GM23248 (cell line): Measurements from ENCODE around the gene SIGLEC1. TPM values are rescaled to one million over a fixed set of nuclear protein-coding genes. Genes with fewer than 3 reads are reported as not detected.
A peak's percentile ranks its signal among the peaks of the same experiment; 100 is the strongest.

Experiments used
- DNase-seq: peaks from one replicate; pipeline ENCODE4 v3.0.0-alpha.2; 2015
- H2AFZ ChIP-seq: fragments of 200-600 bp; sonication (generic); 2 replicates; pipeline ENCODE4 v1.6.1; 2016; ENCODE audit warnings: antibody characterized with exemption
- H3F3A ChIP-seq: fragments of 200-600 bp; sonication (generic); 2 replicates; pipeline ENCODE4 v1.6.1; 2016; ENCODE audit warnings: mild to moderate bottlenecking, antibody characterized with exemption, mixed run types; ENCODE audit not compliant: insufficient read depth
- H3K27ac ChIP-seq: fragments of 200-600 bp; sonication (generic); 2 replicates; pipeline ENCODE4 v1.5.1; 2016; ENCODE audit warnings: mild to moderate bottlenecking
- H3K27me3 ChIP-seq: fragments of 200-600 bp; sonication (generic); replicated peaks from 2 replicates; pipeline ENCODE4 v1.6.1; 2016; ENCODE audit warnings: mild to moderate bottlenecking; ENCODE audit not compliant: insufficient read depth
- H3K36me3 ChIP-seq: fragments of 200-600 bp; sonication (generic); 2 replicates; pipeline ENCODE4 v1.6.1; 2016; ENCODE audit warnings: low read depth, mild to moderate bottlenecking
- H3K4me1 ChIP-seq: fragments of 200-600 bp; sonication (generic); 2 replicates; pipeline ENCODE4 v1.6.1; 2016; ENCODE audit warnings: mild to moderate bottlenecking; ENCODE audit not compliant: insufficient read depth
- H3K4me2 ChIP-seq: fragments of 200-600 bp; sonication (generic); one replicate; pipeline ENCODE4 v1.6.1; 2016; ENCODE audit warnings: mild to moderate bottlenecking; ENCODE audit not compliant: unreplicated experiment
- H3K4me3 ChIP-seq: fragments of 200-600 bp; sonication (generic); 2 replicates; pipeline ENCODE4 v1.5.1; 2016; ENCODE audit warnings: mild to moderate bottlenecking
- H3K79me2 ChIP-seq: fragments of 200-600 bp; sonication (generic); 2 replicates; pipeline ENCODE4 v1.6.1; 2016; ENCODE audit warnings: mild to moderate bottlenecking; ENCODE audit not compliant: insufficient read depth
- H3K9ac ChIP-seq: fragments of 200-600 bp; sonication (generic); 2 replicates; pipeline ENCODE4 v1.6.1; 2016; ENCODE audit warnings: mild to moderate bottlenecking
- H3K9me2 ChIP-seq: fragments of 200-600 bp; sonication (generic); 2 replicates; pipeline ENCODE4 v1.6.1; 2016; ENCODE audit warnings: mixed run types, mild to moderate bottlenecking, moderate library complexity; ENCODE audit not compliant: insufficient read depth
- H3K9me3 ChIP-seq: fragments of 200-600 bp; sonication (generic); one replicate; pipeline ENCODE4 v1.6.1; 2017; ENCODE audit warnings: low read depth
- H4K20me1 ChIP-seq: fragments of 200-600 bp; sonication (generic); 2 replicates; pipeline ENCODE4 v1.6.0; 2016; ENCODE audit not compliant: insufficient read depth
- EZH2 ChIP-seq: fragments of 200-600 bp; sonication (generic); IDR thresholded peaks from 2 replicates; pipeline ENCODE4 v1.6.1; 2018; ENCODE audit warnings: antibody characterized with exemption, mild to moderate bottlenecking; ENCODE audit not compliant: insufficient read depth, poor library complexity, severe bottlenecking
- EZH2phosphoT487 ChIP-seq: fragments of 200-600 bp; sonication (generic); IDR thresholded peaks from 2 replicates; pipeline ENCODE4 v1.6.1; 2018; ENCODE audit warnings: antibody characterized with exemption, moderate library complexity, mild to moderate bottlenecking, low read depth; ENCODE audit not compliant: insufficient read depth
- WGBS, 2 experiments: methylation state at CpG; one replicate each; pipeline ENCODE4 v1.1.6; 2015 to 2017; ENCODE audit warnings: low lambda C conversion rate in 2 of 2, low coverage in 1 of 2; ENCODE audit errors: missing lambda C conversion rate in 2 of 2; 5-methylcytosine and 5-hydroxymethylcytosine counted together
- in situ Hi-C: fragments of 300-500 bp; cut with MboI; formaldehyde crosslinking; loops from 2 replicates; pipeline ENCODE4 v1.15.0; 2020
- polyA plus RNA-seq: library from polyadenylated mRNA; unstranded; fragments of >200 nt; fragmentation: Nextera tagmentation; extraction: Ambion mirVana; gene quantifications from 2 replicates; pipeline ENCODE4 v1.2.1, GENCODE V29; 2016
- total RNA-seq: library from RNA; depleted of rRNA; stranded (reverse); fragments of >200 nt; shearing (Covaris generic); gene quantifications from 2 replicates; pipeline ENCODE4 v1.2.3, GENCODE V29; 2014

The SIGLEC1 gene
- total and polyA plus RNA-seq, 2 experiments from 2014 or later, result not detected

- DNase-seq, result no peak
- H3K9ac ChIP-seq, result no peak overlapping the region
- in situ Hi-C loops, result no loop called here
- H3K4me2 ChIP-seq, result no peak overlapping the region
- no peaks in the 10 kb centered on the region for H4K20me1 ChIP-seq
- H3K4me1 ChIP-seq, result peaks cover 17% of the 10 kb centered on the region
- no peak overlapping the region for H3K4me3 ChIP-seq
- no peaks in the 10 kb centered on the region for H3K9me2 ChIP-seq
- TF ChIP-seq EZH2phosphoT487, result no peak
- H3K27me3 ChIP-seq, result no peaks in the 10 kb centered on the region
- no peaks in the 10 kb centered on the region for H3K79me2 ChIP-seq
- 77 to 83% methylated on average over 3 of the region's 3 CpGs for WGBS, 2 experiments
- H2AFZ ChIP-seq, result no peak overlapping the region
- no peaks in the 10 kb centered on the region for H3K9me3 ChIP-seq
- no peaks in the 10 kb centered on the region for H3K36me3 ChIP-seq
- peaks cover 10% of the 10 kb centered on the region for H3F3A ChIP-seq
- H3K27ac ChIP-seq, result no peak overlapping the region
Measured at GRCh38 chr20:3690413-3690812, 22.0 kb downstream of the SIGLEC1 start.

GRCh38 chr20:3689978-3690377 lies 22.4 kb downstream of the SIGLEC1 start:
- Histone ChIP-seq H3K4me2 (no peak overlapping the region), H3K27ac (no peak overlapping the region), H3F3A (peaks cover 10% of the 10 kb centered on the region), H2AFZ (no peak overlapping the region), H3K27me3 (no peaks in the 10 kb centered on the region), H3K4me1 (peaks cover 17% of the 10 kb centered on the region), H3K9me2 (no peaks in the 10 kb centered on the region), H4K20me1 (no peaks in the 10 kb centered on the region), H3K79me2 (no peaks in the 10 kb centered on the region), H3K36me3 (no peaks in the 10 kb centered on the region), H3K4me3 (no peak overlapping the region), H3K9me3 (no peaks in the 10 kb centered on the region), H3K9ac (no peak overlapping the region)
- WGBS, 2 experiments, result 82 to 85% methylated on average over 10 to 11 of the region's 11 CpGs
- DNase-seq, result no peak
- in situ Hi-C loops, result no loop called here
- TF ChIP-seq EZH2 (no peak), EZH2phosphoT487 (no peak)

GRCh38 chr20:3687655-3688054 lies 24.7 kb downstream of the SIGLEC1 start:
- Histone ChIP-seq H3K27me3 (no peaks in the 10 kb centered on the region), H3K27ac (peak overlapping the region; percentile 78), H3K9ac (peak overlapping the region; percentile 45; the same call in 1 of the 2 replicates), H3K36me3 (no peaks in the 10 kb centered on the region), H3F3A (peaks cover 10% of the 10 kb centered on the region), H3K9me3 (no peaks in the 10 kb centered on the region), H3K4me2 (peak overlapping the region; percentile 81), H2AFZ (peak overlapping the region; percentile 76), H3K79me2 (no peaks in the 10 kb centered on the region), H3K4me3 (peak overlapping the region; percentile 45), H3K9me2 (no peaks in the 10 kb centered on the region), H3K4me1 (peaks cover 17% of the 10 kb centered on the region), H4K20me1 (no peaks in the 10 kb centered on the region)
- peak; percentile 83 for DNase-seq
- TF ChIP-seq EZH2phosphoT487, result no peak
- no peak for TF ChIP-seq EZH2
- 50 to 54% methylated on average over 2 of the region's 2 CpGs for WGBS, 2 experiments
- in situ Hi-C loops, result no loop called here

GRCh38 chr20:3686867-3687321 lies 25.5 kb downstream of the SIGLEC1 start:
- H3K9me2 ChIP-seq, result no peaks in the 10 kb centered on the region
- H3F3A ChIP-seq, result peaks cover 10% of the 10 kb centered on the region
- in situ Hi-C loops, result no loop called here
- H3K36me3 ChIP-seq, result no peaks in the 10 kb centered on the region
- H3K27me3 ChIP-seq, result no peaks in the 10 kb centered on the region
- peak overlapping the region; percentile 81 for H3K4me2 ChIP-seq
- H3K9ac ChIP-seq, result peak overlapping the region; percentile 45
- H3K9me3 ChIP-seq, result no peaks in the 10 kb centered on the region
- peak overlapping the region; percentile 76 for H2AFZ ChIP-seq
- DNase-seq, result peak; percentile 97
- no peak for TF ChIP-seq EZH2
- no peak for TF ChIP-seq EZH2phosphoT487
- H4K20me1 ChIP-seq, result no peaks in the 10 kb centered on the region
- WGBS, 2 experiments, result 1 to 6% methylated on average over 9 of the region's 9 CpGs
- H3K79me2 ChIP-seq, result no peaks in the 10 kb centered on the region
- H3K27ac ChIP-seq, result peak overlapping the region; percentile 78
- peaks cover 17% of the 10 kb centered on the region for H3K4me1 ChIP-seq
- H3K4me3 ChIP-seq, result peak overlapping the region; percentile 45

GRCh38 chr20:3686421-3686820 lies 26.0 kb downstream of the SIGLEC1 start:
- 26% methylated on average over 7 of the region's 7 CpGs for WGBS, 2 experiments
- H3K27ac ChIP-seq, result peak overlapping the region; percentile 78
- no peaks in the 10 kb centered on the region for H3K36me3 ChIP-seq

More at GRCh38 chr20:3686421-3686820, 26.0 kb downstream of the SIGLEC1 start:
- Histone ChIP-seq H3K4me3 (no peak overlapping the region), H3F3A (peaks cover 10% of the 10 kb centered on the region), H3K9me3 (no peaks in the 10 kb centered on the region), H3K79me2 (no peaks in the 10 kb centered on the region), H3K9me2 (no peaks in the 10 kb centered on the region), H3K4me1 (peaks cover 17% of the 10 kb centered on the region), H3K4me2 (peak overlapping the region; percentile 37), H4K20me1 (no peaks in the 10 kb centered on the region), H3K27me3 (no peaks in the 10 kb centered on the region), H3K9ac (no peak overlapping the region), H2AFZ (0 out of 2 replicates have a peak overlapping the region, but pooled peaks have one; percentile 76)
- TF ChIP-seq EZH2, result no peak
- no peak for TF ChIP-seq EZH2phosphoT487
- DNase-seq, result no peak
- in situ Hi-C loops, result no loop called here
